Right forelimb (tissue), 1 donor: ENCODE results near the gene KLF9.
"Not testable (repeated sequence)": the region's sequence is repeated elsewhere in the genome, so short reads cannot be mapped to it uniquely, and the experiment has no call there.

ENCODE experiments used
- DNase-seq: peaks from one replicate; pipeline ENCODE4 v3.0.0-alpha.2; 2018

Gene KLF9

DNA sequence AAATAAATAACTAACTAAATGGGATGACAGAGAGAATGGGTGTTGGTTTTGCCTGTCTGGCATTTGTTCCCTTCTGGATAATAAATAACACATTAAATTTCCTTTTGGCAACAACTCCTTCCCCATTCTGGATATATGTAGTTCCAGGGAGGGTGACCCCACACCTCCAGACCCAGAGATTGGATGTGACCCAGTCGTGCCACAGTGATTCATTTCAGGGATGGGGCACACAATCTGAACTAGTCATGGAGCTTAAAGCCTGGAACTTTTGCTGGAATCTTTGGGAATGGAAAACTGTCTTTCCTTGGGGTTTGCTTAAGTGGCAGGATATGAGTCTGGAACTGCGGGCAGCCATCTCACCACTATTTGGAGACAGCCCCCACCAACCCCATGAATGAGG is 11.3 kb downstream of the KLF9 start:
- DNase-seq, result no peak

DNA sequence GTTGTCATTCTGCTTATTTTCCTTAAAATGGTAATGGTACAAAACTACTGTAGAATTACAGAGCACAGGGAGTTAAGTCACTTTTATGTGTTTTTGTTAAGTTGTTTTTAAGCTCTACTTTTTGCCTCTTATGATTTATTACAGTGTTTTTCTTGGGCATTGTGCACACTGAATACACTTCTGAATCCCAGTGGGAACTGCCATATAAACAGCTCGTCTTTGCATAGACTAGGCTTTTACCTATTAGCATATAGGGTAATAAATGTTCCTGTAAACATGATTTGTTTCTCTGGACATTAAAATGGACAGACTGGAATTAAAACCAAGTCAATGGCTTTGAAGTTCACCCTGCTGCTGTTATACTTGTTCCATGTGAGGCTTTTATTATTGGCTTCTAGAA is 12.2 kb downstream of the KLF9 start:
- no peak for DNase-seq

DNA sequence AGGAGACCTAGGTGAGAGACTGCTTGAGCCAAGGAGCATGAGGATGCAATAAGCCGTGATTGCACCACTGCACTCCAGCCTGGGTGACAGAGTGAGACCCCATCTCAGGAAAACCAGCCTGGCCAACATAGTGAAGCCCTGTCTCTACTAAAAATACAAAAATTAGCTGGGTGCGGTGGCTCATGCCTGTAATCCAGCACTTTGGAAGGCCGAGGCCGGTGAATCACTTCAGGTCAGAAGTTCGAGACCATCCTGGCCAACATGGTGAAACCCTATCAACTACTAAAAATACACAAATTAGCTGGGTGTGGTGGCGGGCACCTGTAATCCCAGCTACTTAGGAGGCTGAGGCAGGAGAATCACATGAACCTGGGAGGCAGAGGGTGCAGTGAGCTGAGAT is 13.2 kb downstream of the KLF9 start:
- DNase-seq, result not testable (repeated sequence)

DNA sequence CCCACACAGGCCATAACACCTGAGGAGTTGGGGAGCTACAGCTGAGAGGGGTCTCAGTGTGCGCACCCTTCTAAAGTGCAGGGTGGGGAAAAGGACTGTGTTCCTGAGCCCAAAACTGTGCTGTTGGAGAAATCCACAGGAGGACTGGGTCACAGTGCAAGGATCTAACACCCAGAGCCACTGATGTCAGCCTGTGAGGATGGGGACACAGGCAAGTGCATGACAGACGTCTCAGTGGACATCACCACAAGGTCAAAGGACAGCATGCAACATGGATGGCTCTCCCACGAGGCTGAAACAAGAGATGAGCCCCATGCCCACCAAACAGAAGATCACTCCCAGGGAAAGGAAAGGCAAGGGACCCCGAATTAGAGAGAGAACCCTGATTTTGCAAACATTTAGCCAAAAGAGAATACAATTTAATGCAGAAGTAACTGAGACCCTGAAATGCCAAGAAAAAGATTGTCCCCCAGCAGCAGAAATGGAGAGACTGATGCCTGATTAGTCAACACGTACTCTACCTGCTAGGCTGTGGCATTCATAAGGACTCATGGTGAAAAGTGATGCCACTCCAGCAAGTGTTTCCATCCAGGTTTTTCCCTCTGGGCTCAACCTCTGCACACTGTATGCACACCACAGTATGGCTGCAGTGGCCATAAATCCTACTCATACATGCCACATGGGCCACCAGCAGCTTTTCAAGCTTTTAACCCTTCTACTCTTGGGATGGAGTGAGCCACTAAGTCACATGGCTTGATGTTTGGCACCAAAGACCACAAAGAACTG is 14.2 kb downstream of the KLF9 start:
- no peak for DNase-seq

DNA sequence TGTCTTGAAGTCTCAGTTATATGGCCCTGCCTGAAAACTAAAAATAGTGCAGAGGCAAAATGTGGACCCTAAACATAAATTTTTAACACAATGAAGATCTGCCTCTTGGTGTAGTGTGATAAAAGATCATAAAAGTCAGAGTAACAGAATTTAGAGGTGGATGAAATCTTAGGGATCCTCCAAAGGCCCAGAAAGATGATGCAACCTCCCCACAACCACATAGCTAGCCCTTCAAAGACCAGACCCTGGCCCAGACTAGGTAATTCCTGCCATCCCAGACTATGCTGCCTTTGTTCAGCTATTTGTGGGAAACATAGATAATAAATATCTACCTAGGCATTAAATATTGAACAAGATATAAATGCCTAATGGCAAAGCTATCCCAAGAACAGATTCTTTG is 15.3 kb downstream of the KLF9 start:
- DNase-seq, result no peak

DNA sequence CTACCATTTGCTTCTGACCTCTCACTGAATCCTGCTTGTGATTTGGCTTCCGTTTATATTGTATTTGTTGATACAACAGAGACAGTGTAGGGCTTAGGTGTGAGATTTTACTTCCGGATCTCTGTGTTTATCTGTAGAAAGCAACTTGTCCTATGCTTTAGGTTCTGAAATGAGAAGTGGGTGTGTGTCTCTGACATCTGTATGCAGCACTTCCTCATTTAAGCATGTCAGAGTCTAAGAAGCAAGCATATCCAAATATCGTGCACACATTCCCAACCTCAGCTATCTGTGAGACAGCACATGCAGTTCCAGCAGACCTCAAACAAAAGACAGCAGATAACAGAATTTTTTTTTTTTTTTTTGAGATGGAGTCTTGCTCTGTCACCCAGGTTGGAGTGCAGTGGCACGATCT is 16.3 kb downstream of the KLF9 start:
- DNase-seq, result no peak

DNA sequence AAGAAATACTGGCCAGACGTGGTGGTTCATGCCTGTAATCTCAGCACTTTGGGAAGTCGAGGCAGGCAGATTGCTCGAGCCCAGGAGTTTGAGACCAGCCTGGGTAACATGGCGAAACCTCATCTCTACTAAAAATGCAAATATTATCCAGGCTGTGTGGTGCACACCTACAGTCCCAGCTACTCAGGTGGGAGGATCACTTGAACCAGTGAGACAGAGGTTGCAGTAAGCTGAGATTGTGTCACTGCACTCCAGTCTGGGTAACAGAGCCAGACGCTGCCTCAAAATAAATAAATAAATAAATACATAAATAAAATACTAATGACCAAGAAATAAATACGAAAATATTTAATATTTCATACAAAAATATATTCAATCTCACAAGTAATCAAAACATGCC is 18.8 kb downstream of the KLF9 start:
- DNase-seq, result no peak

DNA sequence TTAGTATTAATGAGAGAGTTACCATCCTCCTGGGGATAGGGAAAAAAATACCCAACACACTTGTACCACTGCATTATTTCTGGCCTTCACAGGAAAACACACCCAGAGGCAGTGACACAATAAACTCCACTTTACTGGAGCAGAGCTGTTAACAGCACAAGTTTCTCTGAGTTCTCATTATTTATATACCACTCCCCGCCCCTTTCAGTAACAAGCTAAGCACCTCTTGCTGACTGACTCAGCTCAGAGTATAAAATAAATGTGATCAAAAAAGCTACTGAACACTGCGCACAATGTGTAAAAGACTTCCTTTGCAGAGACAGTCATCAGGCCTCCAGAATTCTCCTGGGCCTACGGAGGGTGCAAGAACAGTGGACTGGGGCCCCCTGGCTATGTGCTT is 21.6 kb downstream of the KLF9 start:
- no peak for DNase-seq

DNA sequence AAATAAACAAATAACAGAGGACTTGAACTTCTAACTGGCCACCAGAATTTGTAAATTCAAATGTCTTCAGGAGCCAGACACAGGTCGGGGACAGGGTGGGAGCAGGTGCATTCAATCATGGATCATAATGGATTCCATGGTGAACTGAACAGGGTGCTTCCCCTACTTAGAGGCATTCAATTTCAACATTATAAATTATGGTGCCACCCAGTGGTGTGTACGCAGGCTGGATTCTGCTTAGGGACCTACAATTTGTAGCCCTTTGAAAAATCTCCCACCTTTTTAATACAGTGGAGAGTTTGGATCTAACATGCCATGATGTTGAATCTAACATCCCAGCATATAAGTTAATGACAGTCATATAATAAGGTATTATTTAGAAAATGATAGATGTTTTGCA is 22.3 kb downstream of the KLF9 start:
- no peak for DNase-seq

DNA sequence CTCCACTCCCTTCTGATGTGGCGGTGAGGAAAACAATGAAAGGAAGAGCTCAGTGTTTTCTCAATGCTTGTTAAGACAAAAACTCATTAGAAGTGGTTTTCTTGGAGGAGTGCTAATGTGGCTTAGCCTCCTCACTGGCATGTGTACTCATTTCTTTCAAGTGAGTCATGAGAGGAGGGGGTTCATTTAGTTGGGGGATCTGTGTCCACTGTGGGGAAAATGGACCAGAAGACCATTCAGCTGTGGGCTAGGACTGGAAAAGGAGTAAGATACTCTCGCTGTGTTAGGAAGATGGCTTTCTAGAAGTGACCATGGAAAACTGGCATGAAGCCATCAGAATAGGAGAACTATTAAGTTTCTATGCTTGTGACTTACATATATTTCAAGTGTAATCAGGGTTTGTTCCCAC is 23.5 kb downstream of the KLF9 start:
- no peak for DNase-seq

DNA sequence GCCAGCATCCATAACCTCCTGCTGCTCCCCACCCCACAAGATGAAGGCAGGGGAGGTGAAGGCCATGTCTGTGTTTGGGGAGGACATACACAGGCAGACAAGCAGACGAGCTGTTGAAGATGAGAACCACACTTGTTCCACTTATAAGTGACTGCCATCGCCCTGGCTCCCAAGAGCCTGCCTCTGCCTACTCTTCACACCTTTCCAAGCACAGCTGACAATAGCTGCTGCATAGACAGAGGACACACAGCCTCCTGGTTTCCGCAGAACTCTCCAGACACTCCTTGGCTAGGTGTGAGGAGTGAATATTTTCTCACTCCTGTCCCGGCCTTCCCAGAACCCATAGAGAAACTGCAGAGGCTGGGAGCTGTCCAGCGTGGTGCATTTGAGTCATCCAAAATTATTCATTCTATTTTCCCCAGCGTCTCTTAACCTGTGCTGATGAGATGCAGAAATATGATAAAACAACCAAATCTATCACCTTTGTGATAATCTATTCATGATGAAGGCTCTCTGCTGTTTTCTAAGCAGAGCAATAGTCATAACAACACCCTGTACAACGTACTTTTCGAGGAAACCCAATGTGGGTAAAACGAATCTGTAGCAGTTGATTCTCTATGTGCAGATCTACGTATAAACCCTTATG is 24.7 kb downstream of the KLF9 start:
- DNase-seq, result peak; percentile 56

DNA sequence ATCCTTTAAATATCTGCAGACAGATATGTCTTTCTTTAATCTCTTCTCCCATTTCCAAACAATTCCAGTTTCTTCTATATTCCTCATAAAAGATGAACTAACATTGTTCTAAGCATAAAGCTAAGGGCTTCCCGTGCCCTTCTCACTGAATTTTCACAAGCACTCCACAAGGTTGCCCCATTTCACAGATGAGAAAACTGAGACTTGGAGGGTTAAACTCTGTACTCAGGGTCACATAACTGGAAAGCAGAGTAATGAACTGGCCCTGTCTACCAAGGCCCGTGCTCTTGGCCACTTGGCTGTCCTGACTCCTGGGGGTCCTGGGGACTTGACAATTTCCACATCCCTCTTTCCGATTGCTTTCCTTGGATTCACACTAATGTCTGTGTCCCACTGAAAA is 25.3 kb downstream of the KLF9 start:
- no peak for DNase-seq

DNA sequence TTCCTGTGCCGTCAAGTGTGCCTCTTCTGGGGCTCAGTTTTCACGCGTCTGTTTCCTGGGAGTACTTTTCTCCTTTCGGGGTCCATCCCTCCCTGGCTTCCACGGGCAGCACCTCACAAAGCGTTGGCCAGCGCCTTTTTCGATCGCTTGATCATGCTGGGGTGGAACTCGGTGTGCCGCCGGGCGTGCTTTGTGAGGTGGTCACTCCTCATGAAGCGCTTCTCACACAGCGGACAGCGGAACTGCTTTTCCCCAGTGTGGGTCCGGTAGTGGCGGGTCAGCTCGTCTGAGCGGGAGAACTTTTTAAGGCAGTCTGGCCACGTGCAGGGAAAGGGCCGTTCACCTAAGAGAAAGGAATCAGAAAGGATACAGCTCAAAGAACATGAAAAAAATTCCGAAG is 26.8 kb downstream of the KLF9 start:
- no peak for DNase-seq

DNA sequence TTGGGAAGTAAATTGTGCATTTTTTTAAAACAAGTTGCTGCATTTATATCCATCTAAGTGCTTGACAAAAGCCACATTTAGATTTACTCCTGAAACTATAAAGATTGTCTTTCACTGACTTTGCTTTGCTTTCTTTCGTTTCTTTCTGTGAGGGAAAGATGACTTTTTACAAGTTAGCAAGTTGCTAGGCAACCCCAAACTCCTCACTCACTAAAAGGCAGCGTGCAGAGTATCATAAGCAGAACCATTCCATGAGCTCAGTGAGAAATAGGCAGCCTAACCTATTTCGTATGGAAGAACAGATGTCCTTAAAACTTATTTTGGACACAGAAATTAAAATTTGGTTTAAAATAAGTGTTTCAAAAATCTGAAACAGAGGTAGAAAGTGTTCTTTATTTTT is 29.0 kb downstream of the KLF9 start:
- DNase-seq, result no peak

DNA sequence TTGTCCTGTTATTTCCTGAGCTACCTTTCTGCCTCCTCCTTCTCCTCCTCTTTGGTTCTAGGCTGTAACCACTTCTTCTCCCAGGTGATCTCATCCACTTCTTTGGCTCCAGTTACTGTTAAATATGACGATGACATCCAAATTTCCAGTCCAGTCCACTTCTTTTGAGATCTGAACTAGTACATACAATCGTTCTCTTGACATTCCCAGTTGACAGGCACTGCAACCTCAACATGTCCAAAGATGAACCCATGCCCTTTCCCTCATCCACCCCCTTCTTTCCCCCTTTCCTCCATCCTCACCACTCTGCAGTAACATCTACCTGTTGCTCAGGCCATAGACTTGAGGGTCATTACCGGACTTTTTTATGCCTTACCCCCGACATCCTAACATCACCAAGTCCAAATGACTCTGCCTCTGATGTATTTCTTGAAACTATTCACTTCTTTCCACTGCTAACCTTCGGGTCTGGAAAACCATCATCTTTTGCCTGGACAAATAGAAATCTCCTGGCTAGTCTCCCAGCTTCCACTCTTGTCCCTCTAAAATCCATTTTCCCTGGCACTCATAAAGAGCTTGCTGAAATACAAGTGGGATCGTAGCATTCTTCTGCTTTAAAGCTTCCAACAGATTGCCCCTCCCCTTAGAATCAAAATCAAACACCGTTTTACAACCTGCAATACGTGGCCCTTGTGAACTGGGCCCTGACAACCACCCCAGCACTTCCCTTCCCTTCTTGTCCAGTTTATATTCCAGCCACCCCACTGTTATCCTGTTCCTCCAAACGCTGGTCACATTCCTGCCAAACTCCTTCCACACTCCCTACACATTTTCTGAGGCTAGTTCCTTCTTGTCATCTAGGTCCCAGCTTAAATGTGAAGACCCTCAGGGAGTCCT is 31.5 kb downstream of the KLF9 start:
- no peak for DNase-seq

DNA sequence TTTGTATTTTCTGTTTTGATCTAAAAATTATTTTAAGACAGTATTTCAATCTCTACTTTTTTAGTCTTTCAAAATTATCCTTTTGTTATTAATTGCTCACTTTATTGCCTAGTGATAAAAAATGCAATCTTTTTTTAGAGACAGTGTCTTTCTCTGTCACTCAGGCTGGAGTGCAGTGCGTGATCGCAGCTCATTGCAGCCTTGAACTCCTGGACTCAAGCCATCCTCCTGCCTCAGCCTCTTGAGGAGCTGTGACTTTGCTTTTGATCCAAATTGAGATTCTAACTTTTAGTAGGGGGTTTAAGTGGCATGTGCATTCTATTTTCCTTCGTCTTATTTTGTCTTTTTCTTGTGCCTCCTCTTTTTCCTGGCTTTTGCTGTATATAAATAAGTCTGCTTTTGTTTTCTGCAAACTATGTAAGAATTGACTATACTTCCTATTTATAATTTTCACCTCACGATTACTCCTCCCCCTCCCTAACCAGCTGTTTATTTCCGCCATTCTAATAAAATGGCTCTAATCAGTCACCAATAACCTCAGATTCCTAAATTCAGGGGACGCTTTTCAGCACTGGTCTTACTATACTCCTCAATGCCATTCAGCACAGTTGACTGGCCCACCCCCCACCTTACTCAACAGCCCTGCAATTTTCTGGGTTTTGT is 32.3 kb downstream of the KLF9 start:
- DNase-seq, result no peak

DNA sequence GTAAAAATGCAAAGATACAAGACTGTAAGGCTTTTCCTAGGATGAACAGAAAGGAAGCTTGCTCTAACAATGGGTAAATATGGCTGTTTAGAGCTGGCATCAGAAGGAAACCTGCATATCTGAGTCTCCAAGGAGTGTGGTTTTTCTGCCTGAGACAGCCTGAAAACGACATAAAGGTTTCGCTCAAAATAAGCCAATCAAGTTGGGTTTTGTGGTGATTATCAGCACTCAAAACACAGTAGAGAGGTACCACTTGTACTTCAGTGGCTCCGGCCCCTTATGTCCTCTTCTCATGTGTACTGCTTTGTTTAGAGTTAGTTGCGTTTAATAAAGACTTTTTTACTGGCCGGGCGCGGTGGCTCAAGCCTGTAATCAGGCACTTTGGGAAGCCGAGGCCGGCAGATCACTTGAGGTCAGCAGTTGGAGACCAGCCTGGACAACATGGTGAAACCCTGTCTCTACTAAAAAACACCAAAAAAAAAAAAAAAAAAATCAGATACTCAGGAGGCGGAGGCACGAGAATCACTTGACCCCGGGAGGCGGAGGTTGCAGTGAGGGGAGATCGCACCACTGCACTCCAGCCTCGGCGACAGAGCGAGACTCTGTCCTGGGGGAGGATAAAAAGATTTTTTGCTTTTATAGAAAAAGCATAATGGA is 39.4 kb downstream of the KLF9 start:
- no peak for DNase-seq

DNA sequence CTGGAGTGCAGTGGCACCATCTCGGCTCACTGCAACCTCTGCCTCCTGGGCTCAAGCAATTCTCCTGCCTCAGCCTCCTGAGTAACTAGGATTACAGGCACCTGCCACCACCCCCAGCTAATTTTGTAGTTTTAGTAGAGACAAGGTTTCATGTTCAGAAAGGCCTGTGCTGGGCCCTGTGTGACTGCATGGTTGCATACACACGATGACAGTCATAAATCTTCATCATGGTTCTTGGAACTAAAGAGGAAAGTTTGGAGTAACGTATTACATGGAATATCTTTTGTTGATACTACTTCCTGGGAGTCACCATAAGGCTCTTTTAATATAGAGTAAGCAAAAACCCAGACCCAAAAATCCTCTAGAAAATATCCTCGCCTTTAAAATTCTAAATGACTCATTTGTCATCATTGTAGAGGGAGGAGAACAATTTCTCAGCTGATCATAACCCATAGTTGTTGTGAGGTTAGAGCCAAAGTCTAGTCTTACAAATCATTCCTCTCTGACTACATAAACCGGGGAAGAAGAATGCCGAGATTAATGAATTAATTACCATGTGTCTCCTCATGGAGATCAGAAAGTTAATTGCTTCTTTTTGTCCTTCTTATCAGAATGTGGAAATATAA is 47.0 kb downstream of the KLF9 start:
- DNase-seq, result no peak

DNA sequence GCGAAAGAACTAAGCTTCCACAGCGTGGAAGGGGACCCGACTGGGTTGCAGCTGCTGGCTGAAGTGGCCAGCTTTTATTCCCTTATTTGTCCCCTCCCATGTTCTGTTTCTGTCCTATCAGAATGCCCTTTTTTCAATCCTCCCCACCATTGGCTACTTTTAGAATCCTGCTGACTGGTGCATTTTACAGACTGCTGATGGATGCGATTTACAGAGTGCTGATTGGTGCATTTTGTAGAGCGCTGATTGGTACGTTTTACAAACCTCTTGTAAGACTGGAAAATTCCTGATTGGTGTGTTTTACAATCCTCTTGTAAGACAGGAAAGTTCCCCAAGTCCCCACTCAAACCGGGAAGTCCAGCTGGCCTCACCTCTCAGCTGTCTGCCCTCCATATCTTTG is 50.7 kb downstream of the KLF9 start:
- DNase-seq, result no peak

DNA sequence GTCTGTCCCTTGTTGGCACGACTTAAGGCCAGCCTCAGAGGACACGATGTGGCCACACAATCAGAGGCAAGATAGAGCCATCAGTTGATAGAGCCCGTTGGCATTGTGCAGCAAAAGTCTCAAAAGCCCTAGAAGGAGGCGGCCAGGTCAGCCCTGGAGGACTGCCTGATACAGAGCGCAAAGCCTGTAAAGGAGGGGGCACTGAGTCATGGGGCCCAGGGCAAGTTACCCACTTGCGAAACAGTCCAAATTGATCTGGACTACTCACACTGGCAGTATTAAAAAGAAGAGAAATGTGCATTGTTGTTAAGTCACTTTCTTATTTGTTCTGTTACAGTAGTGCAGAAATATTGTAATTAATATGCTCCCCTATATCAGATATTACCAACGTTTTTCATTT is 51.5 kb downstream of the KLF9 start:
- DNase-seq, result no peak

DNA sequence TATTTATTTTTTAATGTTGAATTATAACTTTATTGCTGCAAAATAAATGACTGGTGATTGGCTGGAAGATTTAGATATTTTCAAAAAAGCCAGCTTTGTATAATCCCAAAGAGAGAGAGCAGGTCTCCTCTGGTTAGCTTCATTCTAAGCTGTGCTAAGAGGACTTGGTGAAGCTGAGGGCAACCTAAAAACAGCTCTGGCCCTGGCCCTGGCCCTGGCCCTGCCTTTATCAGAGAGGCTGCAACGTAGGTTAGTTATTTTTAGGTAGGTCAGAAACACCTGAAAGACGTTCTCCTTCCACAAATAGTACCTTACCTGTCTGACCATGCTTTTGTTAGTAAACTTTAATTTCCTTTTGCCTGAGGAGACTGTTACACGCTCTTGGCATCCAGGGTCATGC is 58.7 kb downstream of the KLF9 start:
- DNase-seq, result no peak

DNA sequence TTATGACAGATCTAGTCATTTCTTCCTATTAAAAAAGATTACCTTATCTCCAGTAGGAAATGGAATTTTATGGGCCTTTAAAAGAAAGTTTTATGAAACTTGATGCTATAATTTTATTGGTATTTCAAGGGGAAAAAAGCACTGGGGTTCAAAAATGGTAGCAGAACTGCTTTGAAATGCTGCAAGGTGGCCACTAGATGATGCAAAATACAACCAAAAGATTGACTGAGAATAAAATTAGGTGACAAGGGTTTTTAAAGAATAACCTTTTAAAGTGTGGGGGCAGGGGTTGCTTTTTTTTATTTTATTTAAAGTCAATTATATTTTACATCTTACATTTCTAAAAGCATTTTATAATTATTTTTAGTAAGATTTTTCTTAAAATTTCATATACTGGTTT is 61.7 kb downstream of the KLF9 start:
- no peak for DNase-seq
